ENCODE results near the gene COX6A2.

DNA sequence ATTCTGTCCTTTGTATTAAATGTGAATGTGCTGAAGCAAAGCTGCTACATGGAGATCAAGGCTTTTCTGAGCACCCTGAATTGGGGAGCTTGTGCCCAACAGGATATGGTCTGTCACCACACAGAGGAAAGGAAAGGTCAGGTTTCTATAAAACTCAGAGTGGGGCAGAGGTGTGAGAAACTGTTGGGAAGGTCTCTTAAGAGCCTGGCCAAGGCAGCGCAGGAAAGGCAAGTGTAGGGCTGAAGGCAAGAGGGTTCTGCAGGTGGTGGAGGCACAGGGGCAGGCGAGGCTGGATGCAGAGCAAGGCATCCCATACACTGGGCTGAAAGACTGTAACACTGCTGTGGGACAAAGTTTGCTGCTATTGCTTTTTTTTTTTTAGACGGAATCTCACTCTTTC is 8.1 kb downstream of the COX6A2 start:
- TF ChIP-seq POLR2A (IDR thresholded peaks at IDR 0.05) = no peak
- TF ChIP-seq, protein P1, sequence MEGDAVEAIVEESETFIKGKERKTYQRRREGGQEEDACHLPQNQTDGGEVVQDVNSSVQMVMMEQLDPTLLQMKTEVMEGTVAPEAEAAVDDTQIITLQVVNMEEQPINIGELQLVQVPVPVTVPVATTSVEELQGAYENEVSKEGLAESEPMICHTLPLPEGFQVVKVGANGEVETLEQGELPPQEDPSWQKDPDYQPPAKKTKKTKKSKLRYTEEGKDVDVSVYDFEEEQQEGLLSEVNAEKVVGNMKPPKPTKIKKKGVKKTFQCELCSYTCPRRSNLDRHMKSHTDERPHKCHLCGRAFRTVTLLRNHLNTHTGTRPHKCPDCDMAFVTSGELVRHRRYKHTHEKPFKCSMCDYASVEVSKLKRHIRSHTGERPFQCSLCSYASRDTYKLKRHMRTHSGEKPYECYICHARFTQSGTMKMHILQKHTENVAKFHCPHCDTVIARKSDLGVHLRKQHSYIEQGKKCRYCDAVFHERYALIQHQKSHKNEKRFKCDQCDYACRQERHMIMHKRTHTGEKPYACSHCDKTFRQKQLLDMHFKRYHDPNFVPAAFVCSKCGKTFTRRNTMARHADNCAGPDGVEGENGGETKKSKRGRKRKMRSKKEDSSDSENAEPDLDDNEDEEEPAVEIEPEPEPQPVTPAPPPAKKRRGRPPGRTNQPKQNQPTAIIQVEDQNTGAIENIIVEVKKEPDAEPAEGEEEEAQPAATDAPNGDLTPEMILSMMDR (IDR thresholded peaks at IDR 0.05) = no peak

Measured in tibial nerve (tissue), 3 donors.